Calu3 (cell line): ENCODE data around the gene NDUFS2. TPM values are rescaled to one million over a fixed set of nuclear protein-coding genes. Genes with fewer than 3 reads are reported as not detected.

Source experiments
- BruUV-seq: library from RNA; stranded (reverse); fragments of 400-500 nt; replicated peaks from 2 replicates; lab custom pipeline; 2021; lab: Mats Ljungman, UMichigan
- CTCF ChIA-PET: fragments of 300-600 bp; sonication (Branson Sonifier 250); formaldehyde crosslinking; loops from one replicate; lab custom pipeline; 2022; ENCODE audit warnings: antibody characterized with exemption; lab: Charles Lee
- DNase-seq: peaks from one replicate; pipeline ENCODE4 v3.0.0; 2022
- H3K27ac Mint-ChIP-seq: one replicate; pipeline ENCODE4 v1.8.0; 2022; ENCODE audit warnings: mixed read lengths; ENCODE audit not compliant: unreplicated experiment
- H3K27me3 Mint-ChIP-seq: one replicate; pipeline ENCODE4 v1.8.0; 2022; ENCODE audit warnings: mixed read lengths; ENCODE audit not compliant: unreplicated experiment
- H3K36me3 Mint-ChIP-seq: one replicate; pipeline ENCODE4 v1.8.0; 2022; ENCODE audit warnings: mild to moderate bottlenecking, moderate library complexity, mixed read lengths; ENCODE audit not compliant: insufficient read depth, unreplicated experiment
- H3K4me1 Mint-ChIP-seq: one replicate; pipeline ENCODE4 v1.8.0; 2022; ENCODE audit warnings: mild to moderate bottlenecking, low read depth, mixed read lengths; ENCODE audit not compliant: unreplicated experiment
- H3K4me3 Mint-ChIP-seq: one replicate; pipeline ENCODE4 v1.8.0; 2022; ENCODE audit warnings: mild to moderate bottlenecking, low read depth, moderate library complexity, mixed read lengths; ENCODE audit not compliant: unreplicated experiment
- H3K9me3 Mint-ChIP-seq: one replicate; pipeline ENCODE4 v1.8.0; 2022; ENCODE audit warnings: low read depth, mixed read lengths; ENCODE audit not compliant: unreplicated experiment
- CTCF ChIP-seq: fragments of 200-600 bp; IDR thresholded peaks from one replicate; pipeline ENCODE4 v1.8.0; 2022; ENCODE audit warnings: antibody characterized with exemption; ENCODE audit not compliant: unreplicated experiment
- intact Hi-C: fragments of 100-400 bp; cut with micrococcal nuclease; formaldehyde crosslinking; loops from one replicate; pipeline ENCODE4 v1.10.0; 2022; ENCODE audit not compliant: unreplicated experiment
- total RNA-seq: library from RNA; stranded (reverse); gene quantifications from 2 replicates; pipeline ENCODE4 v1.2.3, GENCODE V29; 2022

NDUFS2 gene
- total RNA-seq, 1 experiment from 2014 or later, result 91.3 TPM

GRCh38 chr1:161200992-161201835, 953 bp upstream of the NDUFS2 start:
- H3K4me3 Mint-ChIP-seq, result peak overlapping the region; percentile 78
- CTCF ChIA-PET, result interaction anchor here (0.5 to 2.2 kb wide), 5 partner anchors 25 to 171 kb away, joined by 3 to 22 read pairs (median 4); partner anchors contain the start of genes PCP4L1 and TOMM40L
- intact Hi-C loops, result loop anchor here (10.0 kb wide), 1 partner anchor 544 kb away; the partner anchor contains the start of gene DUSP12
- H3K4me1 Mint-ChIP-seq, result peaks cover 48% of the 10 kb centered on the region
- no peak for DNase-seq
- no peaks in the 10 kb centered on the region for H3K9me3 Mint-ChIP-seq
- BruUV-seq, result no TSS peak
- peak overlapping the region; percentile 71 for H3K27ac Mint-ChIP-seq
- H3K27me3 Mint-ChIP-seq, result peaks cover 25% of the 10 kb centered on the region
- no peak for TF ChIP-seq CTCF
- H3K36me3 Mint-ChIP-seq, result peaks cover 16% of the 10 kb centered on the region

- no TSS peak for BruUV-seq
- TF ChIP-seq CTCF, result no peak
- peaks cover 38% of the 10 kb centered on the region for H3K36me3 Mint-ChIP-seq
- H3K4me1 Mint-ChIP-seq, result peaks cover 28% of the 10 kb centered on the region
- H3K4me3 Mint-ChIP-seq, result no peak overlapping the region
- H3K27me3 Mint-ChIP-seq, result no peaks in the 10 kb centered on the region
- CTCF ChIA-PET, result interaction anchor here (0.6 to 1.2 kb wide), 3 partner anchors 52 to 183 kb away, joined by 4 to 7 read pairs (median 5); partner anchors contain the start of gene PCP4L1
- H3K9me3 Mint-ChIP-seq, result no peaks in the 10 kb centered on the region
- intact Hi-C loops, result loop anchor here (5.0 to 10.0 kb wide), 2 partner anchors 176 to 538 kb away; partner anchors contain the start of gene DUSP12
- no peak overlapping the region for H3K27ac Mint-ChIP-seq
- no peak for DNase-seq
Observed at GRCh38 chr1:161206411-161207140, 4.4 kb downstream of the NDUFS2 start.

- Mint-ChIP-seq H3K9me3 (no peaks in the 10 kb centered on the region), H3K4me3 (no peak overlapping the region), H3K27me3 (no peaks in the 10 kb centered on the region), H3K36me3 (peaks cover 42% of the 10 kb centered on the region), H3K4me1 (peaks cover 24% of the 10 kb centered on the region), H3K27ac (no peak overlapping the region)
- intact Hi-C loops, result loop anchor here (5.0 to 10.0 kb wide), 2 partner anchors 175 to 538 kb away; partner anchors contain the start of gene DUSP12
- TF ChIP-seq CTCF, result no peak
- CTCF ChIA-PET, result interaction anchor here (0.8 kb wide), 1 partner anchor 51 kb away, joined by 7 read pairs; the partner anchor contains the start of gene PCP4L1
- BruUV-seq, result no TSS peak
- DNase-seq, result no peak
Observed at GRCh38 chr1:161207173-161207572, 5.0 kb downstream of the NDUFS2 start.

- H3K36me3 Mint-ChIP-seq, result peaks cover 55% of the 10 kb centered on the region
- H3K4me3 Mint-ChIP-seq, result no peak overlapping the region
- H3K9me3 Mint-ChIP-seq, result no peaks in the 10 kb centered on the region
- no TSS peak for BruUV-seq
- intact Hi-C loops, result loop anchor here (1.0 to 10.0 kb wide), 3 partner anchors 12 to 535 kb away; partner anchors contain the start of gene DUSP12
- CTCF ChIA-PET, result interaction anchor here (2.9 kb wide), 1 partner anchor 16 kb away, joined by 14 read pairs; the partner anchor contains the start of gene TOMM40L
- H3K27ac Mint-ChIP-seq, result no peak overlapping the region
- peak; percentile 87 for TF ChIP-seq CTCF
- no peaks in the 10 kb centered on the region for H3K27me3 Mint-ChIP-seq
- H3K4me1 Mint-ChIP-seq, result peaks cover 14% of the 10 kb centered on the region
- peak; percentile 92 for DNase-seq
Observed at GRCh38 chr1:161209790-161210409, 7.7 kb downstream of the NDUFS2 start.
